Upper lobe of left lung (tissue), 4 donors: ENCODE results near the gene ROPN1L.

Experiments used
- POLR2AphosphoS5 ChIP-seq, 2 donors: sonication (generic); formaldehyde crosslinking; IDR thresholded peaks; one replicate each; pipeline ENCODE4 v1.5.1; 2017; ENCODE audit warnings: antibody characterized with exemption in 2 of 2
- TF ChIP-seq, protein P1 (sequence below), 6 experiments: fragments of 450-650 bp in 4 of 6; fragments of 200-600 bp in 2 of 6; sonication (generic) in 2 of 6; IDR thresholded peaks; one replicate each; pipeline ENCODE4 v1.5.1; 2016 to 2019; ENCODE audit warnings: antibody characterized with exemption in 6 of 6

DNA sequence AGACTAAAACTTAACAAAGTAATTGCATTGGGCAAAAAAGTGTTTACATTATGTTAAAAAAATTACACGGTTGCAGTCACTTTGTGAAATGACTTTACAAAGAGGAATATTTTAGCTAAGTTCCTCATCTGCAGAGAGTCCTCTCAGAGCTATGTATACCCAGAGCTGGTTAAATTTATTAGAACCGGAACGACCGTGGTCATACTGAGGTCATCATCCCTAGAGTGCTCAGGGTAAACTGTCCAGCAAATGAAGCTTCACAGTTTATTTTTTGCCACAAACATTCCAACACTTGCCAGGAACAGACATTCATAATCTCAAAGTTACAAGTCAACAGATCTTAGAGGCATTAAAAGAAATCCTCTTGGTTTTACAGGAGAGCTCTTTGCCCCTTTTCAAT, 897 bp downstream of the ROPN1L start:
- TF ChIP-seq, protein P1, sequence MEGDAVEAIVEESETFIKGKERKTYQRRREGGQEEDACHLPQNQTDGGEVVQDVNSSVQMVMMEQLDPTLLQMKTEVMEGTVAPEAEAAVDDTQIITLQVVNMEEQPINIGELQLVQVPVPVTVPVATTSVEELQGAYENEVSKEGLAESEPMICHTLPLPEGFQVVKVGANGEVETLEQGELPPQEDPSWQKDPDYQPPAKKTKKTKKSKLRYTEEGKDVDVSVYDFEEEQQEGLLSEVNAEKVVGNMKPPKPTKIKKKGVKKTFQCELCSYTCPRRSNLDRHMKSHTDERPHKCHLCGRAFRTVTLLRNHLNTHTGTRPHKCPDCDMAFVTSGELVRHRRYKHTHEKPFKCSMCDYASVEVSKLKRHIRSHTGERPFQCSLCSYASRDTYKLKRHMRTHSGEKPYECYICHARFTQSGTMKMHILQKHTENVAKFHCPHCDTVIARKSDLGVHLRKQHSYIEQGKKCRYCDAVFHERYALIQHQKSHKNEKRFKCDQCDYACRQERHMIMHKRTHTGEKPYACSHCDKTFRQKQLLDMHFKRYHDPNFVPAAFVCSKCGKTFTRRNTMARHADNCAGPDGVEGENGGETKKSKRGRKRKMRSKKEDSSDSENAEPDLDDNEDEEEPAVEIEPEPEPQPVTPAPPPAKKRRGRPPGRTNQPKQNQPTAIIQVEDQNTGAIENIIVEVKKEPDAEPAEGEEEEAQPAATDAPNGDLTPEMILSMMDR (IDR thresholded peaks at IDR 0.05) = no peak
- no peak for TF ChIP-seq POLR2AphosphoS5 (IDR thresholded peaks at IDR 0.05)
